HepG2 (cell line): ENCODE measurements around the gene KDM3B. TPM values are rescaled to one million over a fixed set of nuclear protein-coding genes. Genes with fewer than 3 reads are reported as not detected.
A peak's percentile ranks its signal among the peaks of the same experiment; 100 is the strongest.

Experiments used
- CBX1 ChIP-seq: IDR thresholded peaks from one replicate; pipeline ENCODE4 v1.6.1; 2016; ENCODE audit warnings: antibody characterized with exemption, low read depth
- HNF1B ChIP-seq: sonication (generic); formaldehyde crosslinking; IDR thresholded peaks from 2 replicates; pipeline ENCODE4 v1.5.1; 2020; ENCODE audit warnings: mild to moderate bottlenecking, moderate library complexity, missing genetic modification reagents
- KDM6A ChIP-seq: IDR thresholded peaks from 2 replicates; pipeline ENCODE4 v1.6.1; 2016; ENCODE audit warnings: low read depth
- KLF6 ChIP-seq: IDR thresholded peaks from 2 replicates; pipeline ENCODE4 v1.8.0; 2016; ENCODE audit warnings: missing biosample characterization, missing genetic modification reagents
- MED1 ChIP-seq: sonication (generic); formaldehyde crosslinking; IDR thresholded peaks from 2 replicates; pipeline ENCODE4 v1.4.0; 2020; ENCODE audit warnings: missing genetic modification reagents
- NFKB2 ChIP-seq: sonication (generic); formaldehyde crosslinking; IDR thresholded peaks from 2 replicates; pipeline ENCODE4 v1.4.0; 2020; ENCODE audit warnings: missing genetic modification reagents, borderline replicate concordance
- POGK ChIP-seq: sonication (generic); formaldehyde crosslinking; conservative IDR thresholded peaks from 2 replicates; pipeline ENCODE4 v1.8.0; 2022; ENCODE audit warnings: mild to moderate bottlenecking, moderate library complexity, missing genetic modification reagents
- SIX1 ChIP-seq: sonication (generic); formaldehyde crosslinking; IDR thresholded peaks from 2 replicates; pipeline ENCODE4 v1.4.0; 2020; ENCODE audit warnings: missing genetic modification reagents, borderline replicate concordance
- SNAPC4 ChIP-seq: sonication (generic); formaldehyde crosslinking; IDR thresholded peaks from 2 replicates; pipeline ENCODE4 v1.4.0; 2020; ENCODE audit warnings: mild to moderate bottlenecking, missing genetic modification reagents
- SRY ChIP-seq: sonication (generic); formaldehyde crosslinking; IDR thresholded peaks from 2 replicates; pipeline ENCODE4 v1.8.0; 2022; ENCODE audit warnings: mild to moderate bottlenecking, missing genetic modification reagents
- TGIF2 ChIP-seq: IDR thresholded peaks from 2 replicates; pipeline ENCODE4 v1.6.1; 2016; ENCODE audit warnings: control low read depth, missing compliant biosample characterization
- TSC22D2 ChIP-seq: sonication (generic); formaldehyde crosslinking; IDR thresholded peaks from 2 replicates; pipeline ENCODE4 v1.5.1; 2020; ENCODE audit warnings: missing genetic modification reagents, mild to moderate bottlenecking, borderline replicate concordance
- ZBED4 ChIP-seq: sonication (generic); formaldehyde crosslinking; IDR thresholded peaks from 2 replicates; pipeline ENCODE4 v1.4.0; 2020; ENCODE audit warnings: missing genetic modification reagents, borderline replicate concordance
- ZBTB7A ChIP-seq: sonication (generic); formaldehyde crosslinking; IDR thresholded peaks from 2 replicates; pipeline ENCODE4 v1.8.0; 2022; ENCODE audit warnings: mild to moderate bottlenecking, missing genetic modification reagents
- ZFP36 ChIP-seq: fragments of 150-350 bp; IDR thresholded peaks from 2 replicates; pipeline ENCODE4 v1.6.1; 2018; ENCODE audit warnings: borderline replicate concordance, low read length, low read depth; ENCODE audit not compliant: partially characterized antibody
- ZNF3 ChIP-seq: IDR thresholded peaks from 2 replicates; pipeline ENCODE4 v1.7.0; 2017; ENCODE audit warnings: inconsistent platforms
- ZNF746 ChIP-seq: sonication (generic); formaldehyde crosslinking; IDR thresholded peaks from 2 replicates; pipeline ENCODE4 v1.8.0; 2022; ENCODE audit warnings: mild to moderate bottlenecking, missing genetic modification reagents
- ZNF749 ChIP-seq: sonication (generic); formaldehyde crosslinking; IDR thresholded peaks from 2 replicates; pipeline ENCODE4 v1.8.0; 2022; ENCODE audit warnings: mild to moderate bottlenecking, missing genetic modification reagents, moderate library complexity, borderline replicate concordance
- polyA plus RNA-seq, 8 experiments: library from polyadenylated mRNA; depleted of rRNA in 3 of 8; stranded (reverse) in 7 of 8; unstranded in 1 of 8; fragments of >200 nt; fragmentation: Illumina TruSeq in 4 of 8; extraction: Trizol in 4 of 8; gene quantifications; 2 replicates each; pipeline versions ENCODE4 v1.2.1 to v1.2.3, GENCODE V29; 2011 to 2016; ENCODE audit warnings: low read depth in 4 of 8, missing spikeins in 1 of 8, mixed read lengths in 1 of 8; ENCODE audit not compliant: insufficient read depth in 1 of 8
- total RNA-seq, 5 experiments: library from RNA; depleted of rRNA; stranded (reverse); fragments of >200 nt; fragmentation: Illumina TruSeq; extraction: Trizol; gene quantifications; 2 replicates each; pipeline ENCODE4 v1.2.3, GENCODE V29; 2016; ENCODE audit warnings: low read depth in 1 of 5

The KDM3B gene
- total and polyA plus RNA-seq, 2 of the 13 experiments (the other 11 are each of a cell fraction or from before 2014, with no cell fraction given): 19.7 to 34.3 TPM

GRCh38 chr5:138352071-138352721 lies at the start of gene KDM3B (continued):
- TF ChIP-seq SNAPC4 (CRISPR knock-in tag): no peak
- no peak for TF ChIP-seq ZNF746 (CRISPR knock-in tag)
- peak; percentile 61 for TF ChIP-seq MED1 (CRISPR knock-in tag)
- no peak for TF ChIP-seq SRY
- no peak for TF ChIP-seq ZBTB7A (CRISPR knock-in tag)
- TF ChIP-seq ZBED4 (CRISPR knock-in tag): peak; percentile 31; the same call in 1 of the 2 replicates
- no peak for TF ChIP-seq TSC22D2
- peak; percentile 91 for TF ChIP-seq POGK (CRISPR knock-in tag)
- no peak for TF ChIP-seq TGIF2 (CRISPR knock-in tag)
- TF ChIP-seq KDM6A (CRISPR knock-in tag): no peak
- TF ChIP-seq ZNF3: no peak
- 0 out of 2 replicates have a peak, but pooled peaks have one; percentile 35 for TF ChIP-seq SIX1 (CRISPR knock-in tag)
- TF ChIP-seq ZFP36: no peak
- 0 out of 2 replicates have a peak, but pooled peaks have one; percentile 7 for TF ChIP-seq ZNF749 (CRISPR knock-in tag)
- no peak for TF ChIP-seq KLF6 (CRISPR knock-in tag)
- TF ChIP-seq HNF1B: 0 out of 2 replicates have a peak, but pooled peaks have one; percentile 37
- peak; percentile 88 for TF ChIP-seq CBX1
- peak; percentile 47; the same call in 1 of the 2 replicates for TF ChIP-seq NFKB2 (CRISPR knock-in tag)
